GM12892 (cell line): ENCODE results near the gene CORO2B.

ENCODE experiments used
- POLR2A ChIP-seq: IDR thresholded peaks from 2 replicates; pipeline ENCODE4 v1.6.1; 2011; ENCODE audit warnings: low read depth, low read length, control low read depth
- POLR2AphosphoS5 ChIP-seq: IDR thresholded peaks from 2 replicates; pipeline ENCODE4 v1.6.1; 2011; ENCODE audit warnings: low read depth, low read length, control low read depth
- TAF1 ChIP-seq: IDR thresholded peaks from 2 replicates; pipeline ENCODE4 v1.6.1; 2011; ENCODE audit warnings: low read depth, mild to moderate bottlenecking, control low read depth, low read length, borderline replicate concordance

DNA sequence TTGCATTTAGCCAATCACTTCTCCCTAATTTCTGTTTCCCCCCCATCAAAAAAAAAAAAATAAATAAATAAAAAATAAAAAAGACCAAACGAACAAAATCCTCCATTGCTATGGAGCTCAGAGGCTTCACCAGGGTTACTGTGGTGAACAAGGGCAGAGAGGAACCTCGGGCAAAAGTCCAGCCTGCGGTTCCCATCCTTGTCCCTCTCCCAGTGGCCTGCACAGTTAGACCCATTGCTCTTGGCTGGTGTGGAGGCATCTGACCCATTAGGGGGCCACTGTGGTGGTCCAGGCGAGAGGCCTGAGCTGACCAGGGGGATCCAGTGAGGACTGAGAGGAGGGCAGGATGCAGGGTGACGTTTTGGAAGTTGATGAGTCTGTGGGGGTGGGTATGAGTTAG is 18.8 kb downstream of the CORO2B start:
- TF ChIP-seq POLR2A (no peak), POLR2AphosphoS5 (no peak), TAF1 (no peak)
